Subcutaneous adipose tissue (tissue), 4 donors: Measurements from ENCODE around the gene KCNJ14. TPM values are rescaled to one million over a fixed set of nuclear protein-coding genes. Genes with fewer than 3 reads are reported as not detected.

Experiments used
- CTCF ChIP-seq: fragments of 450-650 bp; IDR thresholded peaks from one replicate; pipeline ENCODE4 v1.5.1; 2016; ENCODE audit warnings: low read depth, mild to moderate bottlenecking, control low read depth, antibody characterized with exemption, moderate library complexity
- total RNA-seq, 4 donors: library from RNA; depleted of rRNA; stranded (reverse); fragments of >200 nt; gene quantifications; one replicate each; pipeline ENCODE4 v1.1.0, GENCODE V29; 2016

The KCNJ14 gene
- total RNA-seq, 4 donors from 2014 or later: 0.57 to 1.0 (median 0.74) TPM

- TF ChIP-seq CTCF: no peak
These were observed 53.5 kb downstream of the KCNJ14 start for GRCh38 chr19:48508729-48509411.

- no peak for TF ChIP-seq CTCF
These were observed 54.3 kb downstream of the KCNJ14 start for GRCh38 chr19:48509467-48510194.

- no peak for TF ChIP-seq CTCF
These were observed 55.3 kb downstream of the KCNJ14 start for GRCh38 chr19:48510421-48511268.

- TF ChIP-seq CTCF: no peak
These were observed 56.0 kb downstream of the KCNJ14 start for GRCh38 chr19:48511321-48511731.

- no peak for TF ChIP-seq CTCF
These were observed 56.6 kb downstream of the KCNJ14 start, which contains the start of gene LMTK3 for GRCh38 chr19:48511800-48512503. Gene LMTK3, minus strand, starts transcription at chr19:48511835. Its CDS starts 259 bp downstream, at chr19:48511576.

- TF ChIP-seq CTCF: no peak
These were observed 57.3 kb downstream of the KCNJ14 start for GRCh38 chr19:48512504-48513288.
